ENCODE measurements around the gene KCNK17.

KCNK17 gene

DNA sequence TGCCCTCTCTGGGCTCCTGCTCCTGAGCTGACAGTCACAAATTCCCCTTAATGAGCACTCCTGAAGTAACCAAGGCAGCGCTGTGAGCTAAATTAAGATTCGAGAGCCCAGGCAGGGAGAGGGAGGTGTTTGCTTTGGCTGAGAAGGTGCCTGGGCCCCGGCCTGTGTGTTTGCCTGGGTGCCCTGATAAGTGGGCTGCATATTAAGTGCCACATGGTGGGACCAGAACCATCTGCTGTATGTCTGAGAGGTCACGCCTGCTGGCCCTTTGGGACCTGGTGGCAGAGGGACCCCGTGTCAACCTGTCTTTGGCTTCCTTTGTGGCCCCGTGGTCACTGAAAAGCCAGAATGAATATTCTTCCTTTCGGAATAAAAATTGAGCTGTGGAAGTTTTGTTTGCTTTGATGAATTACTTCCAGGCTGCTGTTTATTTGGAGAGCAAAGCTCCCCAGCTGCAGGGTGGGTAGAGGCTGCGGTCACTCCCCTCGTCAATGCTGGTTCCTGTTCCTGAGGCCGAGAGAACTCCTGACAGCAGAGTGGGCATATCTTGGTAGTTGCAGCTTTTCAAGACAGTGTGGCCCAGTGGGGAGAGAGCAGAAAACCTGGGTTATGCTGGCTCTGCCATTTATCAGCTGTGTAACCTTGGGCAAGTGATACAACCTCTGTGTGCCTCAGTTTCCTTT lies 25.8 kb upstream of the KCNK17 start:
- no peaks in the 10 kb centered on the region for H3K79me2 ChIP-seq (ENCODE audit: control insufficient read depth, insufficient read depth, low read length, poor library complexity)
- H3K79me1 ChIP-seq (ENCODE audit: low read length): no peaks in the 10 kb centered on the region
- H3K4me2 ChIP-seq (ENCODE audit: low read length): no peak overlapping the region
- H2BK5ac ChIP-seq (ENCODE audit: low read depth, low read length, poor library complexity): no peak overlapping the region
- no peak overlapping the region for H3K18ac ChIP-seq (ENCODE audit: low read length)
- no peak overlapping the region for H3K23ac ChIP-seq (ENCODE audit: low read length)
- no peak overlapping the region for H4K12ac ChIP-seq (ENCODE audit: low read depth, low read length)
- DNase-seq: no peak
- no peak overlapping the region for H3K4me3 ChIP-seq (ENCODE audit: low read depth, low read length)
- H3K14ac ChIP-seq (ENCODE audit: low read length): no peak overlapping the region
- no peaks in the 10 kb centered on the region for H3K27me3 ChIP-seq (ENCODE audit: insufficient read depth, low read length)
- no peak overlapping the region for H4K8ac ChIP-seq (ENCODE audit: low read depth, low read length)
- H4K91ac ChIP-seq (ENCODE audit: low read depth, low read length): no peak overlapping the region
- H2BK120ac ChIP-seq (ENCODE audit: insufficient read depth, low read length, poor library complexity): no peak overlapping the region
- no peaks in the 10 kb centered on the region for H3K9me3 ChIP-seq (ENCODE audit: insufficient read depth, low read depth, low read length)
- H2AFZ ChIP-seq (ENCODE audit: insufficient read depth, low read length, poor library complexity): no peak overlapping the region
- no peak overlapping the region for H3K4ac ChIP-seq (ENCODE audit: low read depth, low read length)
- H3K36me3 ChIP-seq (ENCODE audit: control insufficient read depth in 1 of 2, insufficient read depth in 2 of 2, low read length in 2 of 2): no peaks in the 10 kb centered on the region
- H3K9ac ChIP-seq (ENCODE audit: low read length): no peak overlapping the region
- H3K4me1 ChIP-seq (ENCODE audit: control insufficient read depth in 1 of 2, insufficient read depth in 2 of 2, low read length in 2 of 2): peaks cover 0 to 4% of the 10 kb centered on the region in 2 experiments
- no CpG with 5 or more reads among the region's 10 CpGs for WGBS (ENCODE audit: extremely low coverage, insufficient coverage, insufficient read length)
- no peak overlapping the region for H2BK12ac ChIP-seq (ENCODE audit: low read length)
- H2AK5ac ChIP-seq (ENCODE audit: low read length): no peak overlapping the region
- no peak overlapping the region for H3K27ac ChIP-seq (ENCODE audit: low read depth, low read length)

- H2AFZ ChIP-seq (ENCODE audit: insufficient read depth, low read length, poor library complexity): no peak overlapping the region
- no peak overlapping the region for H3K14ac ChIP-seq (ENCODE audit: low read length)
Measured at GRCh38 chr6:39339096-39339867, 25.1 kb upstream of the KCNK17 start.

GRCh38 chr6:39338397-39338796 lies 24.2 kb upstream of the KCNK17 start:
- Histone ChIP-seq H2BK5ac (ENCODE audit: low read depth, low read length, poor library complexity) (no peak overlapping the region), H3K9me3 (ENCODE audit: insufficient read depth, low read depth, low read length) (no peaks in the 10 kb centered on the region), H4K91ac (ENCODE audit: low read depth, low read length) (no peak overlapping the region), H2BK120ac (ENCODE audit: insufficient read depth, low read length, poor library complexity) (no peak overlapping the region), H3K36me3 (ENCODE audit: control insufficient read depth in 1 of 2, insufficient read depth in 2 of 2, low read length in 2 of 2) (no peaks in the 10 kb centered on the region), H3K4me1 (ENCODE audit: control insufficient read depth in 1 of 2, insufficient read depth in 2 of 2, low read length in 2 of 2) (peaks cover 0 to 4% of the 10 kb centered on the region in 2 experiments), H3K9ac (ENCODE audit: low read length) (no peak overlapping the region), H2AK5ac (ENCODE audit: low read length) (no peak overlapping the region), H3K4me3 (ENCODE audit: low read depth, low read length) (no peak overlapping the region), H3K18ac (ENCODE audit: low read length) (no peak overlapping the region), H3K4ac (ENCODE audit: low read depth, low read length) (no peak overlapping the region), H3K14ac (ENCODE audit: low read length) (no peak overlapping the region), H3K23ac (ENCODE audit: low read length) (no peak overlapping the region), H3K4me2 (ENCODE audit: low read length) (no peak overlapping the region), H3K27me3 (ENCODE audit: insufficient read depth, low read length) (no peaks in the 10 kb centered on the region), H4K12ac (ENCODE audit: low read depth, low read length) (no peak overlapping the region), H2AFZ (ENCODE audit: insufficient read depth, low read length, poor library complexity) (no peak overlapping the region), H3K79me2 (ENCODE audit: control insufficient read depth, insufficient read depth, low read length, poor library complexity) (no peaks in the 10 kb centered on the region), H3K27ac (ENCODE audit: low read depth, low read length) (no peak overlapping the region), H3K79me1 (ENCODE audit: low read length) (no peaks in the 10 kb centered on the region), H2BK12ac (ENCODE audit: low read length) (no peak overlapping the region), H4K8ac (ENCODE audit: low read depth, low read length) (no peak overlapping the region)
- no peak for DNase-seq
- WGBS (ENCODE audit: extremely low coverage, insufficient coverage, insufficient read length): no CpG with 5 or more reads among the region's 5 CpGs

More at GRCh38 chr6:39339096-39339867, 25.1 kb upstream of the KCNK17 start:
- Histone ChIP-seq H4K91ac (ENCODE audit: low read depth, low read length) (no peak overlapping the region), H2BK120ac (ENCODE audit: insufficient read depth, low read length, poor library complexity) (no peak overlapping the region), H3K9ac (ENCODE audit: low read length) (no peak overlapping the region), H3K79me2 (ENCODE audit: control insufficient read depth, insufficient read depth, low read length, poor library complexity) (no peaks in the 10 kb centered on the region), H4K8ac (ENCODE audit: low read depth, low read length) (no peak overlapping the region), H3K79me1 (ENCODE audit: low read length) (no peaks in the 10 kb centered on the region), H2BK5ac (ENCODE audit: low read depth, low read length, poor library complexity) (no peak overlapping the region), H3K4me2 (ENCODE audit: low read length) (no peak overlapping the region), H3K9me3 (ENCODE audit: insufficient read depth, low read depth, low read length) (no peaks in the 10 kb centered on the region), H2BK12ac (ENCODE audit: low read length) (no peak overlapping the region), H2AK5ac (ENCODE audit: low read length) (no peak overlapping the region), H3K23ac (ENCODE audit: low read length) (no peak overlapping the region), H3K4ac (ENCODE audit: low read depth, low read length) (no peak overlapping the region), H4K12ac (ENCODE audit: low read depth, low read length) (no peak overlapping the region), H3K36me3 (ENCODE audit: control insufficient read depth in 1 of 2, insufficient read depth in 2 of 2, low read length in 2 of 2) (no peaks in the 10 kb centered on the region), H3K4me1 (ENCODE audit: control insufficient read depth in 1 of 2, insufficient read depth in 2 of 2, low read length in 2 of 2) (peaks cover 0 to 4% of the 10 kb centered on the region in 2 experiments), H3K18ac (ENCODE audit: low read length) (no peak overlapping the region), H3K27me3 (ENCODE audit: insufficient read depth, low read length) (no peaks in the 10 kb centered on the region), H3K27ac (ENCODE audit: low read depth, low read length) (no peak overlapping the region), H3K4me3 (ENCODE audit: low read depth, low read length) (no peak overlapping the region)
- no peak for DNase-seq
- no CpG with 5 or more reads among the region's 9 CpGs for WGBS (ENCODE audit: extremely low coverage, insufficient coverage, insufficient read length)

DNA sequence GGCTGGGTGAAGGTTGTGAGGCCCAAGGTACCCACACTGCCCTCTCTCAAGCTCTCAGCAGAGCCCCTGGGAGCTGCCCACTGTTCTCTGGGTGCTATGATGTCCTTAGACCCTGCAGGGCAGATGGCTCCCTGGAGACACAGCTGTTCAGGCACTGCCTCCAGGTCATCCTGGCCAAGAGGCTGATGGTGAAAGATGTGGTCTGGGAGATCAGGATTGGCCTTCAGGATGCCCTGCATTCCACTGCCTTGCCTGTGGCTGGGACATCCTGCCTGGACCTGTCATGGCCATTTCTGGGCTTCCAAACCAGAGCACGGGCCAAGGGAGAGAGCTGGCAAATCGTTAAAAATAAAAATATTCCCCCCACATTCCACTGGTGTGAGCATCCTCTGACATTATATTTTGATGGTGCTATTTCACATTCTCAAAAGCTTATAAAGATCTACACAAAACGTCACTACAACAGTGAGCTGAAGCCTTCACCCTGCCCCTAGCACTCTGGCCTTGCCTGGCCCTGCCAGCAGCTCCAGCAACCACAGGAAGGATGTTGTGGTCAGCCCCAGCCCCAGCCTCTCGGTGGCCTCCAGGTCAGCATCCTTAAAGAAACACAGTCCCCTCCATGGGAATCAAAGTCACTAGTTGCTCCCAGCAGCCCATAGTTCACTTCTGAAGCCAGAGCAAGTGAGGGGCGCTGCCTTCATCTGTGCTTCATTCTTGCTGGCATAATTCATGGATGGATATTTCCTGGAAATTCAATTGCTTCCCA lies 21.7 kb upstream of the KCNK17 start:
- H3K4me3 ChIP-seq (ENCODE audit: low read depth, low read length): no peak overlapping the region
- no peak overlapping the region for H3K9ac ChIP-seq (ENCODE audit: low read length)
- no peak overlapping the region for H3K18ac ChIP-seq (ENCODE audit: low read length)
- no peak overlapping the region for H3K14ac ChIP-seq (ENCODE audit: low read length)
- no peaks in the 10 kb centered on the region for H3K9me3 ChIP-seq (ENCODE audit: insufficient read depth, low read depth, low read length)
- H3K4me1 ChIP-seq (ENCODE audit: control insufficient read depth in 1 of 2, insufficient read depth in 2 of 2, low read length in 2 of 2): peaks cover 0 to 4% of the 10 kb centered on the region in 2 experiments
- no peak overlapping the region for H3K23ac ChIP-seq (ENCODE audit: low read length)
- H3K27me3 ChIP-seq (ENCODE audit: insufficient read depth, low read length): no peaks in the 10 kb centered on the region
- no CpG with 5 or more reads among the region's 5 CpGs for WGBS (ENCODE audit: extremely low coverage, insufficient coverage, insufficient read length)
- no peak overlapping the region for H2AK5ac ChIP-seq (ENCODE audit: low read length)
- no peak overlapping the region for H4K91ac ChIP-seq (ENCODE audit: low read depth, low read length)
- H3K36me3 ChIP-seq (ENCODE audit: control insufficient read depth in 1 of 2, insufficient read depth in 2 of 2, low read length in 2 of 2): no peaks in the 10 kb centered on the region
- H2BK120ac ChIP-seq (ENCODE audit: insufficient read depth, low read length, poor library complexity): no peak overlapping the region
- H3K79me1 ChIP-seq (ENCODE audit: low read length): no peaks in the 10 kb centered on the region
- no peaks in the 10 kb centered on the region for H3K79me2 ChIP-seq (ENCODE audit: control insufficient read depth, insufficient read depth, low read length, poor library complexity)
- H2BK12ac ChIP-seq (ENCODE audit: low read length): no peak overlapping the region
- H4K8ac ChIP-seq (ENCODE audit: low read depth, low read length): no peak overlapping the region
- no peak overlapping the region for H4K12ac ChIP-seq (ENCODE audit: low read depth, low read length)
- no peak overlapping the region for H3K4ac ChIP-seq (ENCODE audit: low read depth, low read length)
- no peak overlapping the region for H3K27ac ChIP-seq (ENCODE audit: low read depth, low read length)
- no peak overlapping the region for H2BK5ac ChIP-seq (ENCODE audit: low read depth, low read length, poor library complexity)
- peak; percentile 25 to 47 for DNase-seq
- no peak overlapping the region for H3K4me2 ChIP-seq (ENCODE audit: low read length)
- no peak overlapping the region for H2AFZ ChIP-seq (ENCODE audit: insufficient read depth, low read length, poor library complexity)
